Putamen (tissue), 1 donor: ENCODE measurements around the gene BRAT1.
A peak's percentile ranks its signal among the peaks of the same experiment; 100 is the strongest.
"Not testable (repeated sequence)": the region's sequence is repeated elsewhere in the genome, so short reads cannot be mapped to it uniquely, and the experiment has no call there.

Experiments
- DNase-seq: peaks from one replicate; pipeline ENCODE4 v3.0.0-alpha.2; 2016; ENCODE audit warnings: low spot score

BRAT1 gene

DNA sequence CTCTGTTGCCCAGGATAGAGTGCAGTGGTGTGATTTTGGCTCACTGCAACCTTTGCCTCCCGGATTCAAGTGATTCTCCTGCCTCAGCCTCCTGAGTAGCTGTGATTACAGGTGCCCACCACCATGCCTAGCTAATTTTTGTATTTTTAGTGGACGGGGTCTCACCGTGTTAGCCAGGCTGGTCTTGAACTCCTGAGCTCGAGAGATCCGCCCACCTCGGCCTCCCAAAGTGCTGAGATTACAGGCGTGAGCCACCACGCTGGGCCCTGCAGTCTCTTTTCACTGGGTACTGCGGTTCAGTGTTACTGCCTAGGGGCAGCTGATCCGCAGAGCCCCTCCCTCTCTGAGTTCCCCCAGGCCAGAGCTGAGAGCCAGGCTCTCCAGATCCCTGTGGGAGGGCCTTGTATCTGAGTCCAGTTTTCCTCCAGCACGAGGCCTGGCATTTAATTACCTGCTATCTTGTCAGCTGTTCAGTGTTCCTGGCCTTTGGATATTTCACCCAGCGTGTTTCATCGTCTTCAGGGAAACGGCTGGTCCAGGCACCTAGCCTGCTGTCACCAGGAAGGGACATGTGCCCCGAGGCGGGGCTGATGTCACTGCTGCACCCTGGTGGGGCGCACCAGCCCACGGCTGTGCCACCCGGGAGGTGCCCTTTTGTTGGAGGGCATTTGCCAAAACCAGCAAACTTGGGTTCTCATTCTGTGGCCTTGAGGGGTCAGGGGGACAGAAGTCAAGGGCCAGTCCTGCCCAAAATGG is 19.3 kb downstream of the BRAT1 start:
- DNase-seq: not testable (repeated sequence)

GRCh38 chr7:2534214-2534613 is 21.1 kb downstream of the BRAT1 start:
- not testable (repeated sequence) for DNase-seq

GRCh38 chr7:2533566-2533965 is 21.8 kb downstream of the BRAT1 start:
- not testable (repeated sequence) for DNase-seq

GRCh38 chr7:2532816-2533215 is 22.5 kb downstream of the BRAT1 start:
- DNase-seq: not testable (repeated sequence)

DNA sequence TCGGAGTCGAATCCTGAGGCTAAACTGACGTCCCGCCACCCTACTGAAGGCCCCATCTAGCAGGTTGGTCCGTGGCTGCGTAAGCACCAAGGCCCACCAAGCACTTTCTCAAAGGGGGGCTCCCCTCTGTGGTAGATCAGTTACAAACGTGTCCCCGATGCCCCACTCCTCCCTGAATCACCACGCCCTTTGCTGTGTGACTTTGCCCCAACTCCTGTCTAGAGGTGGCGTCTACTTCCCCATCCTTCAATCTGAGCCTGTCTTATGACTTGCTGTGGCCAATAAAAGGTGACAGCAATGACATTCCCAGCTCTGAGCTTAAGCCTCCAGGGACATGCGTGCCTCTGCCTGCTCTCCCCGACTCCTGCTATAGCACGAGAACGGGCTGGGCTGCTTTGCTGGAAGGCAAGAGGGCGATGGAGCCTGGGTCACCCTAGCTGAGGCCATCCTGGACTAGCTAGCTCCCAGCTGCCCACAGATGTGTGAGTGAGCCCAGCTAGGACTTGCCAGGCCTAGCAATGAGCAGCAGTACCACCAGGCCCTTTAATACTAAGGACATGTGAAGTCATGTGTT is 23.0 kb downstream of the BRAT1 start:
- not testable (repeated sequence) for DNase-seq

DNA sequence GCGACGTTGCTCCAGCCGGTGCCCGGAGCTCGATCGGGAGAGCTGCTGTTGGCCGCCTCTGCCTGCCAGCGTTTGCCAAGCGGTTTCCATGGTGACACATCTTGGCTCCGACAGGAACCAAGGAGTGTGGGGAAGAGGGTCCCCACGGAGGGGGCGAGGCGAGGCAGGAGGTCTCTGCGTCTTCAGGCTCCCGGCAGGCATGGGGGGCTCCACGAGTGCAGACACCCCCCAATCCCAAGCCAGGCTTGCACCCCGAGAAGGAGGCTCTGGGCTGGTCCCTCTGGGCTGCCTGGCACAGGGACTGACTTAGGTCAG is 23.6 kb downstream of the BRAT1 start:
- DNase-seq: not testable (repeated sequence)

- not testable (repeated sequence) for DNase-seq
These were observed 24.1 kb downstream of the BRAT1 start for GRCh38 chr7:2530994-2531795.

GRCh38 chr7:2530071-2530987 is 25.0 kb downstream of the BRAT1 start:
- no peak for DNase-seq

GRCh38 chr7:2529161-2530070 is 25.9 kb downstream of the BRAT1 start:
- DNase-seq: peak; percentile 52

DNA sequence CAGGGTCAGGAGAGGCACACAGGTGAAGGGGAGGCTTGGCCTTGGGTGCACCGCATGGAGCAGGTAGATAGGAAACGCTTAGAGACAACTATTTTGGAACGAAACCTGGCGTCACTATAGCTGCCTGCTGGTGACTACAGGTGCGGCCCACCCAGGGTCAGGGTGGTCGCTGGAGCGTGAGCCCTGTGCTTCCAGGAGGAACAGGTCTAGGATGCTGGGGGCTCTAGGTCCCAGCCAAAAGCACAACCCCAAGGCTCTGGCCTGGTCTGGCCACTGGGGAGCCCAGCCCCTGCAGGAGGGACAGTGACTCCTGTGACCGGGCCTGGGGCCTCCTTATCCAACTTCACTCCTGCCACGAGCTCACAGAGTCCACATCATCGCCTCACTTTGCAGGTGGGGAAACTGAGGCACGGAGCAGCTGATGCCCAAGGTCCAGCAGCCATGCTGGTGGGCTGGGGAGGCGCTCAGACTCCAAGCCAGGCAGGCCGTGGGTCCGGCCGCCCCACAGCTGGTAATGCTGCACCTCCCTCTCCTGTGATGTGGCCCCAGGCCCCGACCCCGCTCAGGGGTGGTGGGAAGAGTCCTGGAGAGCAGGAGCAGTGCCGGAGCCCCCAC is 26.7 kb downstream of the BRAT1 start:
- DNase-seq: no peak

DNA sequence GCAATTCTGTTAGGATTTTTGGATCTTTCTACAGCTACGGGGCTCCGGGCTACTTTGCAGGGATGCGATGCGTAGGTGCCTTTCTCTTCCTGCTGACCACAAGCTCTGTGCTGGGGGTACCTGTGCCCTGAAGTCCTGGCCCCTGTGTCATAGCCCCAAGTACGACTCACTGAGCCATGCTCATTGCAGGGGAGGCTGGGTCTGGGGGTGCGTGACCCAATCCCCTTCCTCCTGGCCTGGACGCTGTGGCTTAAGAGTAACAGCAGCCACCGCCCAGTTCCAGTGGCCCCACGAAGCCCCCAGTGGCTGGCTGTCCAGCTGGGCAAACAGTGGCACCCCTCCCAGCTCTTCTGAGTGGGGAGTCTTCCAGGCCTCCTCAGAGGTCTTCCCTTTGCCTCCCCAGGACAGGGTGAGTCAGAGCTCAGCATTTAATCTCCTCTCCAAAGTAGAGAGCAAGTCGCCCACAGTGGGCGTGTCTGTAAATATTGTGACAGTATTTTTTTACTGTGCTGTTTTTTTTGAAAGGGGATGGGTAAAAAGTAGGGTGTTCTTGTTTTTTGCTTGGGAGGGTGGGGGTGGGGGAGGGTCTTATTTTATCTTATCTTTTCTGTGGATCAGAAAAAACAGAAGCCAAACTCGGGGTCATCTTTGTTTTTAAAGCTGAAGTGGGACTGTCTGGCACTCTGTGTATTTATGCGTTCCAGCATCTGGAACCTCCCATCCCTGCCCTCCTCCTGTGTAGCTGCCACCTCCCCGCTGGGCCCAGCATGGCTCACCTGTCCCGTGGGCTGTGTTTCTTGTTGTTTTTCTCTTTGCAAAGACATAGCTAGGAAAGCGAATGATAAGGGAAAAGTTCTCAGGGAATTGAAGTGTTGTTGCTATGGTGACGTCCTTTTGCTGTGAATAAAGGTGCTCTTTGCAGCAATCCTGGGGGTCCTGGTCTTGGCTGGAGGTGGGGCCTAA is 27.5 kb downstream of the BRAT1 start:
- no peak for DNase-seq

DNA sequence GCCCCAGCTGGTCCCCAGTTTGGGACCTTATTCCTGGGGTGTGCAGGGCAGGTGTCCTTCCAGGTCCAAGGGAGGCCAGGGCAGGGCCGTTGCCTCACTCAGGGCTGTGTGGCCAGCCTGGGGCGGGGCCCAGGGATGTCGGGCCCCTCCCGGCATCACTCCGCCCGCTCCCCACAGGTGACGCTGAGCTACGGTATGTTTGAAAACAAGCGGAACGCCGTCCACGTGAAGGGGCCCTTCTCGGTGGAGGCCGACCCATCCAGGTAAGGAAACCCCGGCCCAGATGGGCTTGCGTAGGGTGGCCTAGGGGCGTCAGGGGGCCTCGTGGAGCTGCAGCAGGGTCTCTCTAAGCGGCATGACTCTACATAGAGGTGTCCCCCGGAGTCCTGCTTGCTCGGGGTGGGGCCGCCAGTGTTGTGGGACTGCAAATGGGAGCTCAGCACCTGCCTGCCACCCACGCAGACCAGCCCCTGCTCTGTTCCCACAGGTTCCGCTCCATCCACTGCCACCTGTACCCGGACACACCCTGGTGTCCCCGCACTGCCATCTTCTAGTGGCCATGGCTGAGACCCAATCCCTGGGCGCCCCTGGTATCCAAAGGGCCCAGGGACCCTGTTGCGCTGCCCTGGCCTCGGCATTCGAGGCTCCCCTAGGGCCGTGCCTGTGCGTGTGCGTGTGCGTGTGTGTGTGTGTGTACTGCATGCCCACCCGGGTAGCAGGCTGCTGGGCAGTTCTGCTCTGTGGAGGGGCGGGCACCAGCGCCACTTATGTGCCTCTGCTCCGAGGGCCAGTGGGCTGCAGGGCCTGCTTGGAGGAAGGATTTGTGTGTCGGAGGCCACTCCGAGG is 28.4 kb downstream of the BRAT1 start:
- no peak for DNase-seq

GRCh38 chr7:2525658-2526630 is 29.4 kb downstream of the BRAT1 start:
- DNase-seq: no peak

GRCh38 chr7:2524808-2525657 is 30.3 kb downstream of the BRAT1 start:
- DNase-seq: no peak

GRCh38 chr7:2523941-2524807 is 31.1 kb downstream of the BRAT1 start:
- peak; percentile 94 for DNase-seq
